Measurements from ENCODE around the gene TMEM232. TPM values are rescaled to one million over a fixed set of nuclear protein-coding genes. Genes with fewer than 3 reads are reported as not detected.

Gene TMEM232
- total and polyA plus RNA-seq, 2 of the 4 experiments (the other 2 are of a cell fraction): 0.17 to 0.36 TPM

DNA sequence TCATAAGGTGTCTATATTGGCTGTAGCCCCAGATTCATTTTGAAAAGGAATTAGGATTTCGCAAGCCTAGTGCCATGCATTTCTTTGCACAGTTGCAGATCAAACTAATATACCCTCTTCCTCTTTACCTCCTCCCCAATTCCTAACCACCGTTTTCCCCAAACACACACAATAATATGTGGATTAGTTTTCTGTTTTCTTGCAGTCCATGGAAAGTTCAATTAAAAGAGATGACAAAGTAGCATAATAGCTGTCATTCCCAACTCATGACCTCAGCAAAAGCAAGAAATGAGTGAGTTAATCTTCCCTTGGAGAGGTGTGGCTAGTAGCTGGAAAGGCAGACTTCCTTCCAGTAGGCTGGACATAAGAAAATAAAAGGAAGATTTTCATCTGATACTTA lies 349.1 kb downstream of the TMEM232 start:
- H3K4me1 ChIP-seq (ENCODE audit: control insufficient read depth, insufficient read depth, low read length): no peaks in the 10 kb centered on the region
- no peak overlapping the region for H3K4me3 ChIP-seq (ENCODE audit: insufficient read depth, low read depth, low read length)

More for the DNA sequence above, 349.1 kb downstream of the TMEM232 start:
- Histone ChIP-seq H3K56ac (ENCODE audit: extremely low read depth, insufficient read depth, low read length) (peak overlapping the region; percentile 42; the same call in 1 of the 2 replicates), H4K8ac (ENCODE audit: low read depth in 2 of 2, low read length in 2 of 2) (no peak overlapping the region), H3K18ac (ENCODE audit: low read depth, low read length) (no peak overlapping the region), H2BK15ac (ENCODE audit: low read depth, low read length) (no peak overlapping the region), H3K79me1 (ENCODE audit: low read depth in 1 of 2, low read length in 2 of 2) (no peaks in the 10 kb centered on the region), H2AK9ac (replicated peaks; ENCODE audit: low read depth, low read length, poor library complexity) (no peak overlapping the region), H3K14ac (replicated peaks; ENCODE audit: low read depth, low read length) (no peak overlapping the region), H2AFZ (replicated peaks; ENCODE audit: low read length, poor library complexity) (no peak overlapping the region), H2BK120ac (ENCODE audit: low read depth, low read length) (peak overlapping the region; percentile 19), H3K9ac (ENCODE audit: low read depth, low read length) (no peak overlapping the region), H2AK5ac (ENCODE audit: low read depth, low read length) (no peak overlapping the region), H2BK5ac (ENCODE audit: low read depth, low read length, poor library complexity, severe bottlenecking) (peak overlapping the region; percentile 72), H4K20me1 (ENCODE audit: insufficient read depth, low read length) (no peaks in the 10 kb centered on the region), H3K27ac (ENCODE audit: insufficient read depth, low read length) (no peak overlapping the region), H3K9me1 (ENCODE audit: insufficient read depth, low read length) (no peaks in the 10 kb centered on the region), H4K5ac (ENCODE audit: low read depth, low read length) (no peak overlapping the region), H2BK20ac (ENCODE audit: low read depth, low read length) (no peak overlapping the region), H3K4ac (ENCODE audit: low read depth, low read length) (no peak overlapping the region), H3K23ac (ENCODE audit: low read depth, low read length) (no peak overlapping the region), H3K4me2 (ENCODE audit: low read depth, low read length) (no peak overlapping the region; the same call in 1 of the 2 replicates), H4K91ac (ENCODE audit: insufficient read depth, low read depth, low read length) (no peak overlapping the region), H3K9me3 (ENCODE audit: control insufficient read depth, insufficient read depth, low read length) (no peaks in the 10 kb centered on the region), H3K36me3 (ENCODE audit: control insufficient read depth, insufficient read depth, low read length) (no peaks in the 10 kb centered on the region), H3K27me3 (ENCODE audit: control insufficient read depth, insufficient read depth, low read length) (no peaks in the 10 kb centered on the region)
- dilution Hi-C loops (cut with HindIII; ENCODE audit: low sequenced_read_pairs, unreplicated experiment) (no loop called here), intact Hi-C loops (cut with micrococcal nuclease) (no loop called here), in situ Hi-C loops (cut with MboI; ENCODE audit: low sequenced_read_pairs) (no loop called here)
- no CpG with 5 or more reads among the region's 2 CpGs for WGBS, 2 experiments (ENCODE audit: extremely low coverage in 2 of 2, insufficient read length in 1 of 2)
- ChIA-PET CTCF (interaction anchor here (0.8 kb wide), 1 partner anchor 24 kb away, joined by 3 read pairs; no protein-coding TSS in a partner anchor), POLR2A (ENCODE audit: unreplicated experiment) (no interaction called here)
- BruUV-seq (replicated peaks): no TSS peak
- no peak for ATAC-seq (ENCODE audit: low read depth)
- TF ChIP-seq CEBPB (IDR thresholded peaks at IDR 0.05; ENCODE audit: low read depth, low read length) (0 out of 2 replicates have a peak, but pooled peaks have one; percentile 16), FOS (IDR thresholded peaks at IDR 0.05; ENCODE audit: low read depth, low read length) (no peak)
- no peak for DNase-seq
